NCI-H1436 treated with DMSO at 0.1 percent for 48 hours (cell line): Measurements from ENCODE around the gene MTG1.
"Not testable (repeated sequence)": the region's sequence is repeated elsewhere in the genome, so short reads cannot be mapped to it uniquely, and the experiment has no call there.

Experiments
- DNase-seq: peaks from one replicate; lab custom pipeline; 2025; lab: John Stamatoyannopoulos, UW

Gene MTG1

DNA sequence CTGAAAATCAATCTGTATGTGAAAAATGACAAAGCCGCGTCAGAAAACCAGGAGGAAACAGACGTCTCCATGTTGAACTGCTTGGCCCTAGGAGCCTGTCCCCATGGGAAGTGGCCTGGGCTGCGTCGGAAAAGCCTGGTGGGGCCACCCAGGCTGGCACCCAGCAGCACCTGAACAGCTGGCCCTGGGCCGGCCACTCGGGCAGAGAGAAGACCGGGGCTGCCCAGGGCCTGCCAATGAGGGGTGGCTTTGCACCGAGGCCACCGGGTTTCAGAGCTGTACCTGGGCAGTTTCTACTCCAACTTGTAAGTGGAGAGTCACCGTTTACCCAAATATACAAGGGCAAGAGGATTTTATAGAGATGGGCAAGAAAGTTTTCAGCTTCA lies 35.0 kb upstream of the MTG1 start:
- DNase-seq = no peak

DNA sequence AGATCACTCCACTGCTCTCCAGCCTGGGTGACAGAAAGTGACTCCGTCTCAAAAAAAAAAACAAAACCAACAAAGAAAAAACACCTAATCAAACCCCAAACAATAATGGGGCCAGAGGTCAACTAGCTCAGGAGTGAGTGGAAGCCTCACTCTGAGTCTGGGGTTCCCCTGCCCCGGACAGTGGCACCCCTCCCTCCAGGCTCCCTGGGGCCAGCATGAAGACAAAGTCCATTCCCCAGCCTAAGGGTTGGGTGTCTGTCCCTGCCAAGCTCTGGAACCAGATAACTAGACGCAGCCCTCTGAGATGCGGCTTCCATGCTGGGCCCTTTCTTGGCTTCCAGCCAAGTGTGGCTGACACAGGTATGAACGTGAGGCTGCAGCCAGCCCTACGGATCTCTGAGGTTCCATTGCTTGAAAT lies 34.4 kb upstream of the MTG1 start:
- no peak for DNase-seq

DNA sequence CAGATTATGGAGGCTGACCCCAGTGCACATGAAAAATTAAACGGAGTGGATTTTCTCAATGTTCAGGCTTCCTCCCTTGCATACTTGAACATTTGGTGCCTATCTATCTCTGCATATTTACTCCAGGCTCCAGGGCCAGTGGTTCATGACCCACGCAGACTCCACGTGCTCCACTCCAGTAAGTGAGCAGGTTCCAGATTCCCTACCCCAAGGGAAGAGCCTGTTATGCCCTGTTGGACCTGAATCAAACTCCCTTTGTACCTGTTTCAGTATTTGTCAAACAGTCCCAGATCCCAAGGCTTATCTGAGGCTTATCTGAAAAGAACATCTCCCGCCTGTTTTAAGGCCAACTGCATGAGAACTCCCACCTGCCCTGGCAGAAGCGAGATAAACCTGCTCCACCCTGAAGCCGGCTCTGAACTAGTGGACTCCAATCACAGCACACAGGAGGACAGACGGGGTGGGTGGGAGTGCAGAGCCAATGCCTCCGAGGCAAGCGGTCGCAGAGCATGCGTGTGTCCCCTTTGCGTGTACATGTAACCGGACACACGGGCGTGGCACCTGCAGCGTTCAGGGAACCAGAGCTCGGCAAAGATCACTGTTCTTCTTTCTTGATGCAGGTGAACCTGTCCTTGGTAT lies 33.9 kb upstream of the MTG1 start:
- DNase-seq = no peak

DNA sequence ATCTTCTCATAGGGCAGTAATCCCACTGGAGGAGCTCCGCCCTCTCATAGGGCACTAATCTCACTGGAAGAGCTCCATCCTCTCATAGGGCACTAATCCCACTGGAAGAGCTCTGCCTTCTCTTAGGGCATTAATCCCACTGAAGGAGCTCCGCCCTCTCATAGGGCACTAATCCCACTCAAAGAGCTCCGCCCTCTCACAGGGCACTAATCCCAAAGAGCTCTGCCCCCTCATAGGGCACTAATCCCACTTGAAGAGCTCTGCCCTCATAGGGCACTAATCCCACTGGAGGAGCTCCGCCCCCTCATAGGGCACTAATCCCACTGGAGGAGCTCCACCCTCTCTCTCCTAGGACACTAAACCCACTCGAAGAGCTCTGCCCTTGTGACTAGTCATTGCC lies 32.7 kb upstream of the MTG1 start:
- DNase-seq = no peak

DNA sequence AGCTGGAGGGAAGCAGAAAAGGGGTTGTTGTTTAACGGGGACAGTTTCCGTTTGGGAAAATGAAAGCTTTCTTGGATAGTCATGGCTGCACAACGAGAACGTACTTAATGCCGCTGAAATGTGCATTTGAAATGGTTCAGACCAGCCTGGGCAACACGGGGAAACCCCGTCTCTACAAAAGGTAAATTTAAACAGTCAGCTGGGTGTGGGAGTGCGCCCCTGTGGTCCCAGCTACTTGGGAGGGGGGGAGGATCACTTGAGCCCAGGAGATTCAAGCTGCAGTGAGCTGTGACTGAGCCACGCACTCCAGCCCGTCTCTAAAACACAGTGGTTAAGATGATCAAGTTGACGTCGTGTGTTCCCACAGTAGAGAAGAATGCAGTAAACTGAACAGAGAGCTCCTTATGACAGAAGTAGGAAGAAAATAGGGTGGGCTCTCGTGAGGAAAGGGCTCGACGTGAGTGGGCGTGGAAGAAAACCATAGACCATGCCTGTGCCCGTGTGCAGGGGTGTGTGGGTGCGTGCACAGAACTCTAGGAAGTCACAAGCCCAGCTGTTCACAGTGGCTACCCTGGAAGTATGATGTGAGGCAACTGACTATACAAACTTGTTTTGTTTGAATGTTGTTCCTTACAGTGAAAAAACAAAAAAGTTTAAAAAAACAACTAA lies 32.0 kb upstream of the MTG1 start:
- DNase-seq = no peak

DNA sequence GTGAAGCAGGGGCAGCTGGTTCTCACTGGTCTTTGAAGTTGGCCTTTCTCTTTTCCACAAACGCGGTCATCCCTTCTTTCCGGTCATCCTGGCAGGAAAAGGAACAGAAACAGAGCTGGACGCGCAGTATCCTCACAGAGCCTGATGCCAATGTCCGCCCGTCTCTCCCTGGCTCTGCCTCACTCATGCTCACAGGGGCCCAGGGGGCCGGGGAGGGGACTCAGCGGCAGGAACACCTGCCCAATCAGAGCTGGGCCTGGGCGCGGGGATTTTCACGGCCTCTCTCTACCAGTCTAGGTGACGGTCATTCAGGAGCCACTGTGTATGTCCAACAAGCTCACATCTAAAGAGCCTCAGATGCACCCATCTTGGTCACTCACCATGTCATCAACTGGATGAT lies 31.1 kb upstream of the MTG1 start:
- DNase-seq = no peak

DNA sequence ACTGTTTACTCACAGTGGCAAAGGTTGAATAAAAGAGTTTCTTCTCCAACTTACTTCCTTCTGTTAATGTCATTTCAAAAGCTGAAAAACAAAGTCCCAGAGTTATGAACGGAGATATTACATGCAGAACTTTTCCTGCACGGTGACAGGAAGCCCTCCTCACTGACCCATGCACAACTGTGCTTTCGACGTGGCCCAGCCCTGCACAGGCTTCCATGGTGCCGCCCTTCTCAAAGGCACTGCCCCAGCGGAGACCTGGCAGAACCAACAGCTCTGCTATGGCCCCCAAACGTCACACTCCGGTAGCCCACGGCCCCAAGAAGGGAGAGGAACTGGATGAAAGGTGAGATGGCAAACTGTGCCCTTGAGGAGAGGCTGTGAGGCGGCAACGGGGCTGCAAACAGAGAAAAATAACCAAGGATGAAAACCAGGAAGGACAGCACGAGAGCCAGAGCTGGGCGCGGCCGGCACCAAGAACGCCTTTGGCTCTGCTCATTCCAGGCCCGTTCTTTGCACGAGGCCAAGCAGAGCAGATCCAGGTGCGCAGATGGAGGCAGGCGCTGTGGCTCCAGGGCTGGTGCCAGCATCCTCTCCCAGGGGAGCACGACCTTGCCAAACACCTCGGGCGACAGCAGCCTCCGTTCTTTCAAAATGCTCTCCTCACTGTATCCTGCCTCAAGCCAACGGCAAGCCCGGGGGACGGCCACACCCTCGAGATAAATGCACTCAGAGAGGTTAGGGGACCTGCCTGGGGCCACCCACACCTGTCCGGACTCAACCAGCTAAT lies 29.1 kb upstream of the MTG1 start:
- peak; percentile 65 for DNase-seq

DNA sequence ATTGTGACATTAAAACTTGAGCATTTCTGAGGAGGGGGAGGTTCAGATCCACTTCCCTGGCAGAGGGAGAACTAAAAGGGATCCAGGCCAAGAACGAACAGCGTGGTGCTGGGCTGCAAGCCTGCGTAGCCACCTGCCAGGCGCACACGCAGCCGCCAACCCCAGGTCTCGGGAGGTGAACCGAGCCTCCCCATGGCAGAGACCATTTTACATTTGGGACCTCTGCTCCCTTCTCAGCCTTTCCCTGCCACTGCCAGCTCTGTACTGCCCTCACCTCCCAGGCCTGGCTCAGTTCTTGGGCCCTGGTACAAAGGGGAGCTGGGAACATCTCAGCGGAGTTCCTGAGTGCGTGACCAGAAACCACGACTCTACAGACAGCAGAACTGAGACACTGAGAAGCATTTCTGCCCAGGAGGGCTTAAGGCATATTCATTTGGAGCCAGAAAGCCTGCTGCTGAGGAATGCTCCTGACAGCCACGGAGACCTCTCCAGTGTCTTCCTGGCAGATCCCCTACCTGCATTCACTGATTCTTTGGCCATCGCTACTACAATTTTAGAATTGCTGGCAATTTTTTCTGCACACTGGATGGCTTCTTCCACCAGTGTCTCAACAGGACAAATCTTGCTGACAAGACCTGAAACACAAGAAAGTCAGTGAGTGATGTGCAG lies 28.4 kb upstream of the MTG1 start:
- no peak for DNase-seq

DNA sequence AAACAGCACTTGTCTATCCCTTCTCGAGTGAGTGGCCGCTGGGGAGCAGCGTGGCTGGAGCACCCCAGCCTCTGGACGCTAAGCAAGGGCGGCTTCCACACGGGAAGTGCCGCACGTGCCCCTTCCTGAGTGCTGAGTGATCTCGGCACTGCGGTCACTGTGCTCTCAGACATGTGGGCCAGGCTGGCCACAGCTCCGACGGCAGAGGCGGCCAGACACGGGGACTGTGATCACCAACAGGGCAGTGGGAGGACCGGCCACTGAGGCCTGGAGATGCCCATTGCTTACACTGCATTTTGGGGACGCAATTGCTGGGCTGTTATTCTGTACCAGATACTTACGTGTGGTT lies 27.9 kb upstream of the MTG1 start:
- DNase-seq = no peak

DNA sequence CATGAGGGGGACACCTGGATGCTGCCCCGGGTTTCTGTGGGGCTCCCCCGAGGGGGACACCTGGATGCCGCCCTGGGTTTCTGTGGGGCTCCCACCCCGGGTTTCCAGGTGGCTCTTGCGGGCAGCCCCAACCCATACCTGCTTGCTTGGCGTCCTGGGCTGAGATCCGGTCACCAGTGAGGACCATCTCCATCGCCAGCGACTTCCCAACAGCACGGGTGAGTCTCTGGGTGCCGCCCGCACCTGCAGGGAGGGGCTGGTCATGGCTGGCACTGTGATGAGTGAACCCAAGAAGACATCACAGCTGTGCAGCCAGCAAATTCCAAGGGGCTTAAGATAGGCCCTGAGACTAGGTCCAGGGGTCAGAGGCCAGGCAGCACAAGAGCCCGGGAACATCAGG lies 27.2 kb upstream of the MTG1 start:
- no peak for DNase-seq

DNA sequence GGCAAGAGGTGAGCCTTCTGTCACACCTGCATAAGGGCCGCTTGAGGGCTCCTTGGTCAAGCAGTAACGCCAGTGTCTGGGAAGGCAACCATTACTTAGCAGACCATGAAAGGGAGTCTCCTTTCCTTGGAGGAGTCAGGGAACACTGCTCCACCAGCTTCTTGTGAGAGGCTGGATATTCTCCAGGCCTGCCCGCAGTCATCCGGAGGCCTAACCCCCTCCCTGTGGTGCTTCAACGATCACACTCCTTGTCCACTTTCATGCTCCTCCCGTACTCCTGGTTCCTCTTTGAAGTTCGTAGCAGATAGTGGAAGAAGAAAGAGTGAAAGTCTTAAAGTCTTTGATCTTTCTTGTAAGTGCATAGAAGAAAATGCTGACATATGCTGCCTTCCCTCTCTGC lies 26.5 kb upstream of the MTG1 start:
- DNase-seq = not testable (repeated sequence)

DNA sequence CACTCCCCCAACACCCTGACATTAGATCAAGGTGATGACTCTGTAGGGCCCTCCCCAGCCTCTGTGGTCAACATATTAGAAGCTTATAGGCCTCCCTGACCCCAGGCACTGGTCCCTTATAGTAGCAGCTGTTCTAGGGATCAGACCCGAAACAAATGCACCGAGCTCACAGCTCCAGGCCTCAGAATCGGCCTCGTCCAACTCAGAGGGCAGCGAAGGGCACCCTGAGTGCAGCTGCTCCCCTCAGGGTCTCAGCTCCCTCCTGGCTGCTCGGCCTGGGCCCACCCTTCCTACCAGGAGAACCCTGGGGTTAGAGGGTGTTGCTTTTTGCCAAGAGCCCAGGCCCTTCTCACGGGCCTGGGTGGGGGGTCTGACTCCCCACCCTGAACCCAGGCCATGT lies 25.8 kb upstream of the MTG1 start:
- DNase-seq = no peak

DNA sequence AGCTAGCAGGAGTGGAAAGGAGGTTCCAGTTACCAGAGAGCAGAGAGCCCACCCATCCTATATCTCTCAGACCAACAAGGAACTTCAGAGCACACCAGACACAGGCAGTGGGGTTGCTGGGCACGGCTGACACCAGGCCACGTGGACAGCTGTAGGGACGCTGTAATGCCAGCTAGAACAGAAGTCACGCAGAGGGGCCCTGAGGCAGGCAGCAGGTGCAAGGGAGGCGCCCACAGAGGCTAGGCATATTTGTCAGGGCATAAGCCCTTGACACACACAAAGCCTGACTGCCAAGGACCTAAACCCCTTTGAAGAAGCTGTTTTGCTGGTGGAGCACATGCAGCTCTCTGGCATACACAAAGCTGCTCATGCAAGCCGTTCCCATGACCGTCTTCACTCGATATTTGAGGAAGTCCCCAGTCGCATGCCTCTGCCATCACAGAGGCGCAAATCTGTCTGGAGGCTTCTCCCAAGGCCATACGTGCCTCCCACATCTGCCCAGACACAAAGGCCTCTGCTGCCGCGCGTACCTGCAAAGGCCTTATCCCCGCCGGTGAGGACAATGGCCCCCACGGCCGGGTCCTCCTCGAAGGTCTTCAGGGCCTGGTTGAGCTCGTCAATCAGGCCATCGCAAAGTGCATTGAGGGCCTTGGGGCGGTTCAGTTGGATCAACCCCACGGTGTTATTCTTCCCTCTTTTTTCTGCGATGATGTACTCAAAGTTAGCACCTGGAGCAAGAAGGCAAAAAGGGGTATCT lies 23.7 kb upstream of the MTG1 start:
- no peak for DNase-seq

DNA sequence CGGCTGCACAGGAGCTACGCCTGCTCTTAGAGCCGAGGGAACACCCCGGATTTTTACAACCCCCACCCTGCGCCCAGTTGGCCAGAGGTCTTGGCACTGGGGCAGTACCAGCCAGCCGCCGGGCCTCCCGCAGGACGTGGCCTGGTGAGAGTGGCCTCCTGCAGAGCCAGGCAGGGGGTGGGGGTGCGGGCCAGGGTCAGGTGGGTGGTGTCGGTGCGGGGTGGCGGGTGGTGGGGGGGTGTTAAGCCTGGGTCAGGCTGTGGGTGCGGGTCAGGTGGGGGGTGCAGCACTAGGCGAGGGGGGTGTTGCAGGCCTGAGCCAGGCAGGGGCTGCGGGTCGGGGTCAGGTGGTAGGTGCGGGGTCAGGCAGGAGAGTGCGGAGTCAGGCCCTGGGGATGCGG lies 21.4 kb upstream of the MTG1 start:
- no peak for DNase-seq

DNA sequence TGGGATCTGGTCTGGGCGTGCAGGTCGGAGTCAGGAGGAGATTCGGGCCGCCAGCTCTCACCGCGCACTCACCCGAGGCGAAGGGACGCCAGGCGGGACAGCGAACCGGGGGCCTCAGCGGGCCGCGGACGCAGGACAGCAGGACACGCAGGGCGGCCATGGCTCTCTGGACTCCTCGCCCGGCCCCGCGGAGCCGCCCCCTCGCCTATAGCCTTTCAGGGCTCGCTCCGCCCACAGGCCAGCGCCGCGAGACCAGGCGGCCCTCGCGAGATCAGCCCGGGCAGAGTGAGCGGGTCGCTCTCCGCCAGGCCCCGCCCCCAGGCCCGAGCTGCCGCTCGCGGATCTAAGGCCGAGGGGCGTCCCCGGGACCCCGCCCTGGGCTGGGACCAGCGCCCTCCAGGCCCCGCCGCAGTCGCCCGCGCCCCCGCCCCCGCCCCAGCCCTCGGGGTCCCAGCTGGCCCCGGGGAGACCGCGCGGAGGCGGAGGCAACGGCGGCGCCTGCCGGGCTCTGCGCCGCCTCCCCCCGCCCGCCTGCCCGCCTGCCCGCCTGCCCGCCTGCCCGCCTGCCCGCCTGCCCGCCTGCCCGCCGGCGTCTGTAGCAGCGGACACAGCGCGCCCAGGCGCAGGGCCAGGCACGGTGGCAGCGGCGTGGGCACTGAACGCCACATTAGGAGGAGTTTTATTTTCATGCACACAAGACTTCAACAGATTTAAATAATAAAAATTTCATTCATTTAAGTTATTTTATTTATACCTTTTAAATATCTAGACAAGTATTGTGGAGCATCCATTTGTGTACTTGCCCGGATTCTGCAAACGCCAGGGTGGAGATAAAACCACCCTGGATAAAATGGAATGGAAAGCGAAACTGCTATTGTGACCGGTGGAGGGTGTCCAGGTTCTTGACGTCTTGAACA lies 20.5 kb upstream of the MTG1 start, which contains the start of gene ECHS1:
Gene ECHS1 (minus strand): TSS at position 181 of the 917 bp plus-strand sequence. CDS start 21 bp downstream, at position 160.
- DNase-seq = peak; percentile 73

DNA sequence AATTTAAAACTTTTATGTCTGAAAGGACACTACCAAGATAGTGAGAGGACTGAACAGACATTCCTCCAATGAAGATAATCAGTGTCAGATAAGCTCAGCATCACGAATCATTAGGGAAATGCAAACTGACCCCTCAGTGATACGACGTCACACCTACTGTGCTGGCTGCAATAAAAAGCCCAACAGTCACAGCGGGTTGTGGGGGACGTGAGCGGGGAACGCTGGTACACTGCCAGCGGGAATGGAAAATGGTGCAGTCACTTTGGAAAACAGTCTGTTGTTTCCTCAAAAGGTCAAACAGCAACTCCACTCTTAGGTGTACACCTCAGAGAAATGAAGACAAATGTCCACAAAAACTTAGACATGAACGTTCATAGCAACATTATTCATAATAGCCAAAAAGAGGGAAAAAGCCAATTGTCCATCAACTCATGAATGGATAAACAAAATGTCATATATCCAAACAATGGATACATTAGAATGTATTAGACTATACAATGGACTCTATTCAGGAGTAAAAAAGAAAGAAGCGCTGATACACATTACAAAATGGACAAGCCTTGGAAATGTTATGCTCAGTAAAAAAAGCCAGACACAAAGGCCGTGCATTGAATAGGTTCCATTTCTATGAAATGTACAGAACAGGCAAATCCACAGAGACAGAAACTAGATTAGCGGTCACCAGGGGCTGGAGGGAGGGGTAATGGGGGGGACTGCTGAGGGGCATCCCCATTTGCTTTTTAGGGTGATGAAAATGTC lies 18.4 kb upstream of the MTG1 start:
- no peak for DNase-seq

DNA sequence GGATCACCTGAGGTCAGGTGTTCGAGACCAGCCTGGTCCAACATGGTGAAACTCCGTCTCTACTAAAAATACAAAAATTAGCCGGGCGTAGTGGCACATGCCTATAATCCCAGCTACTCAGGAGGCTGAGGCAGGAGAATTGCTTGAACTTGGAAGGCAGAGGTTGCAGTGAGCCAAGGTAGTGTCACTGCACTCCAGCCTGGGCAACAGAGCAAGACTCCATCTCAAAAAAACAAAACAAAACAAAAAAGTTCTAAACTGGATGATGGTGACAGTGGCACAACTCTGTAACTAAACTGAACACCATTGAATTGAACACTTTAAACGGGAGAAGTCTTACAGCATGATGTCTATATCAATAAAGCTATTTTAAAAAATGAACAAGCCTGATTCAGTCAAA lies 17.8 kb upstream of the MTG1 start:
- not testable (repeated sequence) for DNase-seq

DNA sequence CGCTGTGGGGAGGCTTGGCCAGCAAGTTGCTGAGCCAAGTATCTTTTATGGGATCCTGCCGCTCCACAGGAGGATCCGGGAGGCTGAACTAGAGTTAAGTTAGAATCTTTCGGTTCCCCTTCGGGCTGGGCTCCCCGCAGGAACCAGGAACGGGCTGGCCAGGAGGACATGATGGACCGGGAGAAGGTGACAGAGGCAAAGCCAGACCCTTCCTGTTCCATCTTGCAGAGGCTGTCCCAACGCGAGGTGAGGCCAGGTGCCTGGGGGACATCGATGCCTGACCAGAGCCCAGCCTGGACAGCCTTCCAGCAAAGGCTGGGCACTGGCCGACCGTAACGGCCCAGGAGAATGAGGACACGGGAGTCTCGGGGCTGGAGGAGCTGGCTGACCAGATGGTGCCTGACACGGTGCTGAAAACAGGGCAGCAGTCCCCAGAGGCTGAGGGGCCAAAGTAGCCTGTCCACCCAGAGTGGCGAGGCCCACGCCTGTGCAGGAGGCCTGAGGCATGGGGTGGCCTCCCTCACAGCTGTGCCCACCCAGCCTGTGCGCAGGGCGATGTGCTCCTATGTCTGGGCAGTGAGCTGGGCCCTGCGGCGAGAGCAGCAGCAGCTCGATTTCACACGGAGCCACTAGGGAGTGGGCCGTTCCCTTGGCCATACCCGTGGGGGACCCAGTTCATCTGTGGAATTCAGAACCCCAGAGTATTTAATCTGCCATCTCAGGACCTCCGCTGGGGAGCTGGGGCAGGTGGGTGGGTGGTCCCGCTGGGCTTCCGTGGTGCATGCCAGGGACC lies 16.7 kb upstream of the MTG1 start:
- no peak for DNase-seq

DNA sequence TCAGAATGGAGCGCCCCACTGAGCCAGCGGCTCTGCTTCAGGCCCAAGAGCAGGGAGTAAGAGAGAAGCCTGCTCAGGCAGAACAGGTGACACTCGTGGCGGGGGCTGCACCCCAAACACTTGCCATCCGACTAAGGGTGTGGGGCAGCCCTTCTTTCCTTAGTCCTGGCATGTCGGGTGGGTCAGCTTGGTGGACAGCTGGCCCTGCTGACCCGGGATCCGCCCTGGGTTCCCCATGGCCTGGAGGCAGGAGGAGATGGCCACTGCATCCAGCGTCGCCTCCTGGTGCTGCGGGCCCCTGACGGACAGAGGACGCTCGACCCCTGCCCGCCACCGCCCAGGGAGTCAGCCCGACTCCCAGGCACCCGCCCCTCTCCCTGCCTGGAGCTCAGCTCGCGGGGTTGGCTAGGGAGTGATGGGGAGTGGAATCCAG lies 16.1 kb upstream of the MTG1 start:
- DNase-seq = no peak
